GM19438 (cell line): Measurements from ENCODE around the gene RABL3.
"Not testable (repeated sequence)": the region's sequence is repeated elsewhere in the genome, so short reads cannot be mapped to it uniquely, and the experiment has no call there.

Experiments used
- ATAC-seq: cut with Tn5 transposase; IDR thresholded peaks from one replicate; pipeline ENCODE4 v1.9.1; 2021; ENCODE audit warnings: low read depth; ENCODE audit not compliant: unreplicated experiment

RABL3 gene

GRCh38 chr3:120749843-120750242 is 7.5 kb upstream of the RABL3 start:
- no peak for ATAC-seq

GRCh38 chr3:120745466-120745865 is 3.1 kb upstream of the RABL3 start:
- ATAC-seq = no peak

GRCh38 chr3:120743556-120744195 is 1.4 kb upstream of the RABL3 start:
- ATAC-seq = no peak

- ATAC-seq = peak; percentile 17
These were observed 591 bp upstream of the RABL3 start for GRCh38 chr3:120742849-120743365.

- ATAC-seq = peak; percentile 15
These were observed 499 bp downstream of the RABL3 start for GRCh38 chr3:120741837-120742197.

- no peak for ATAC-seq
These were observed 996 bp downstream of the RABL3 start for GRCh38 chr3:120741320-120741719.

GRCh38 chr3:120738006-120738405 is 4.3 kb downstream of the RABL3 start:
- not testable (repeated sequence) for ATAC-seq

GRCh38 chr3:120730576-120731542 is 11.5 kb downstream of the RABL3 start:
- no peak for ATAC-seq

- ATAC-seq = no peak
These were observed 15.5 kb downstream of the RABL3 start for GRCh38 chr3:120726791-120727190.

- not testable (repeated sequence) for ATAC-seq
These were observed 23.0 kb downstream of the RABL3 start for GRCh38 chr3:120719167-120719834.

GRCh38 chr3:120713262-120713661 is 29.1 kb downstream of the RABL3 start:
- ATAC-seq = no peak

GRCh38 chr3:120710369-120710768 is 31.9 kb downstream of the RABL3 start:
- no peak for ATAC-seq

- ATAC-seq = no peak
These were observed 33.9 kb downstream of the RABL3 start for GRCh38 chr3:120708408-120708807.

- no peak for ATAC-seq
These were observed 35.4 kb downstream of the RABL3 start for GRCh38 chr3:120706950-120707349.

GRCh38 chr3:120705884-120706582 is 36.3 kb downstream of the RABL3 start:
- ATAC-seq = no peak

GRCh38 chr3:120699333-120699732 is 43.0 kb downstream of the RABL3 start:
- ATAC-seq = no peak

- no peak for ATAC-seq
These were observed 48.7 kb downstream of the RABL3 start for GRCh38 chr3:120693439-120694171.

- ATAC-seq = no peak
These were observed 52.9 kb downstream of the RABL3 start for GRCh38 chr3:120689395-120689794.

- peak; percentile 97 for ATAC-seq
These were observed 54.2 kb downstream of the RABL3 start for GRCh38 chr3:120688121-120688520.

- no peak for ATAC-seq
These were observed 56.9 kb downstream of the RABL3 start for GRCh38 chr3:120685411-120685810.
